GM21447 (cell line): ENCODE measurements around the gene KCNIP4.
"Not testable (repeated sequence)": the region's sequence is repeated elsewhere in the genome, so short reads cannot be mapped to it uniquely, and the experiment has no call there.

ENCODE experiments used
- ATAC-seq: cut with Tn5 transposase; IDR thresholded peaks from one replicate; pipeline ENCODE4 v1.9.1; 2021; ENCODE audit not compliant: unreplicated experiment

KCNIP4 gene

GRCh38 chr4:20813700-20814099 is 1134.9 kb downstream of the KCNIP4 start:
- no peak for ATAC-seq

GRCh38 chr4:20809812-20810211 is 1138.8 kb downstream of the KCNIP4 start:
- ATAC-seq = no peak

- ATAC-seq = no peak
Measured at GRCh38 chr4:20805716-20806115, 1142.9 kb downstream of the KCNIP4 start.

- ATAC-seq = no peak
Measured at GRCh38 chr4:20787940-20788665, 1160.5 kb downstream of the KCNIP4 start.

- ATAC-seq = not testable (repeated sequence)
Measured at GRCh38 chr4:20783134-20783533, 1165.4 kb downstream of the KCNIP4 start.

- ATAC-seq = no peak
Measured at GRCh38 chr4:20778896-20779295, 1169.7 kb downstream of the KCNIP4 start.

GRCh38 chr4:20773144-20773997 is 1175.2 kb downstream of the KCNIP4 start:
- ATAC-seq = no peak

GRCh38 chr4:20764366-20764992 is 1184.1 kb downstream of the KCNIP4 start:
- no peak for ATAC-seq

- no peak for ATAC-seq
Measured at GRCh38 chr4:20761826-20762225, 1186.7 kb downstream of the KCNIP4 start.

GRCh38 chr4:20761382-20761781 is 1187.2 kb downstream of the KCNIP4 start:
- ATAC-seq = no peak

GRCh38 chr4:20760053-20760452 is 1188.5 kb downstream of the KCNIP4 start:
- ATAC-seq = no peak

- no peak for ATAC-seq
Measured at GRCh38 chr4:20754036-20754435, 1194.5 kb downstream of the KCNIP4 start.

- ATAC-seq = no peak
Measured at GRCh38 chr4:20752641-20753040, 1195.9 kb downstream of the KCNIP4 start.

- not testable (repeated sequence) for ATAC-seq
Measured at GRCh38 chr4:20746000-20746399, 1202.6 kb downstream of the KCNIP4 start.

- ATAC-seq = no peak
Measured at GRCh38 chr4:20735931-20736330, 1212.6 kb downstream of the KCNIP4 start.

GRCh38 chr4:20724915-20725314 is 1223.7 kb downstream of the KCNIP4 start:
- no peak for ATAC-seq

- no peak for ATAC-seq
Measured at GRCh38 chr4:20723463-20723862, 1225.1 kb downstream of the KCNIP4 start.

GRCh38 chr4:20723019-20723418 is 1225.6 kb downstream of the KCNIP4 start:
- ATAC-seq = no peak

- no peak for ATAC-seq
Measured at GRCh38 chr4:20711335-20711734, 1237.2 kb downstream of the KCNIP4 start.

- peak; percentile 99 for ATAC-seq
Measured at GRCh38 chr4:20700007-20700761, 1248.4 kb downstream of the KCNIP4 start, which contains the start of gene PACRGL. TSS of gene PACRGL (plus strand) at chr4:20700458. CDS start at chr4:20704482, 4,024 bp downstream.

- no peak for ATAC-seq
Measured at GRCh38 chr4:20698820-20699219, 1249.8 kb downstream of the KCNIP4 start.
